Hepatocyte (in vitro differentiated cells): ENCODE data around the gene FBXW2. TPM values are rescaled to one million over a fixed set of nuclear protein-coding genes. Genes with fewer than 3 reads are reported as not detected.

Source experiments
- DNase-seq: peaks from one replicate; pipeline ENCODE4 v3.0.0-alpha.2; 2016; ENCODE audit warnings: low spot score
- H2AFZ ChIP-seq: fragments of 200-600 bp; sonication (generic); 2 replicates; pipeline ENCODE4 v1.6.0; 2016; ENCODE audit warnings: antibody characterized with exemption, mild to moderate bottlenecking
- H3K27ac ChIP-seq: fragments of 200-600 bp; sonication (generic); 2 replicates; pipeline ENCODE4 v1.5.1; 2016; ENCODE audit warnings: mild to moderate bottlenecking
- H3K27me3 ChIP-seq: fragments of 200-600 bp; sonication (generic); 2 replicates; pipeline ENCODE4 v1.6.1; 2016
- H3K36me3 ChIP-seq: fragments of 200-600 bp; sonication (generic); replicated peaks from 2 replicates; pipeline ENCODE4 v1.5.1; 2016; ENCODE audit warnings: low read depth; ENCODE audit not compliant: insufficient read depth
- H3K4me1 ChIP-seq: fragments of 200-600 bp; sonication (generic); 2 replicates; pipeline ENCODE4 v1.5.1; 2016; ENCODE audit warnings: mild to moderate bottlenecking, moderate library complexity; ENCODE audit not compliant: insufficient read depth
- H3K4me2 ChIP-seq: fragments of 200-600 bp; sonication (generic); 2 replicates; pipeline ENCODE4 v1.6.0; 2016
- H3K4me3 ChIP-seq: fragments of 200-600 bp; sonication (generic); 2 replicates; pipeline ENCODE4 v1.5.1; 2016; ENCODE audit warnings: mild to moderate bottlenecking
- H3K79me2 ChIP-seq: fragments of 200-600 bp; sonication (generic); 2 replicates; pipeline ENCODE4 v1.6.0; 2017; ENCODE audit warnings: mild to moderate bottlenecking
- H3K9me2 ChIP-seq: fragments of 200-600 bp; sonication (generic); replicated peaks from 2 replicates; pipeline ENCODE4 v1.6.0; 2017; ENCODE audit warnings: mild to moderate bottlenecking; ENCODE audit not compliant: insufficient read depth
- H3K9me3 ChIP-seq: fragments of 200-600 bp; sonication (generic); 2 replicates; pipeline ENCODE4 v1.5.1; 2016; ENCODE audit warnings: low read depth, mild to moderate bottlenecking
- H4K20me1 ChIP-seq: fragments of 200-600 bp; sonication (generic); 2 replicates; pipeline ENCODE4 v1.6.0; 2016; ENCODE audit warnings: mild to moderate bottlenecking; ENCODE audit not compliant: insufficient read depth, poor library complexity, severe bottlenecking
- CTCF ChIP-seq: fragments of 200-600 bp; sonication (generic); IDR thresholded peaks from 2 replicates; pipeline ENCODE4 v1.5.1; 2016; ENCODE audit warnings: antibody characterized with exemption, mild to moderate bottlenecking; ENCODE audit not compliant: poor library complexity
- EZH2 ChIP-seq: fragments of 200-600 bp; sonication (generic); IDR thresholded peaks from 2 replicates; pipeline ENCODE4 v1.6.1; 2016; ENCODE audit warnings: antibody characterized with exemption, mild to moderate bottlenecking, borderline replicate concordance
- EZH2phosphoT487 ChIP-seq: fragments of 200-600 bp; sonication (generic); IDR thresholded peaks from one replicate; pipeline ENCODE4 v1.6.1; 2018; ENCODE audit warnings: antibody characterized with exemption, mild to moderate bottlenecking, low read depth, moderate library complexity; ENCODE audit not compliant: unreplicated experiment, severe bottlenecking
- WGBS: methylation state at CpG from one replicate; pipeline ENCODE4 v1.1.6; 2016; ENCODE audit warnings: low lambda C conversion rate; ENCODE audit errors: missing lambda C conversion rate; 5-methylcytosine and 5-hydroxymethylcytosine counted together
- polyA plus RNA-seq: library from polyadenylated mRNA; unstranded; fragments of >200 nt; fragmentation: Nextera tagmentation; extraction: Ambion mirVana; gene quantifications from 2 replicates; pipeline ENCODE4 v1.2.1, GENCODE V29; 2016
- total RNA-seq: library from RNA; depleted of rRNA; stranded (reverse); fragments of >200 nt; gene quantifications from 2 replicates; pipeline ENCODE4 v1.2.3, GENCODE V29; 2014

The FBXW2 gene
- total and polyA plus RNA-seq, 2 experiments from 2014 or later, result 34.6 to 52.0 TPM

GRCh38 chr9:120735415-120736126 is 57.6 kb downstream of the FBXW2 start:
- H3K79me2 ChIP-seq, result no peaks in the 10 kb centered on the region
- no peaks in the 10 kb centered on the region for H3K9me3 ChIP-seq
- WGBS, result 79% methylated on average over 3 of the region's 3 CpGs
- H3K4me2 ChIP-seq, result no peak overlapping the region
- H2AFZ ChIP-seq, result no peak overlapping the region
- peak; percentile 39 for DNase-seq
- H3K4me1 ChIP-seq, result peaks cover 23% of the 10 kb centered on the region
- no peaks in the 10 kb centered on the region for H4K20me1 ChIP-seq
- H3K9me2 ChIP-seq, result no peaks in the 10 kb centered on the region
- TF ChIP-seq CTCF (no peak), EZH2 (no peak), EZH2phosphoT487 (no peak)
- H3K27me3 ChIP-seq, result no peaks in the 10 kb centered on the region
- peak overlapping the region; percentile 70 for H3K27ac ChIP-seq
- H3K36me3 ChIP-seq, result no peaks in the 10 kb centered on the region
- H3K4me3 ChIP-seq, result no peak overlapping the region

GRCh38 chr9:120734607-120735410 is 58.4 kb downstream of the FBXW2 start:
- no peak overlapping the region for H3K4me3 ChIP-seq
- H3K27me3 ChIP-seq, result no peaks in the 10 kb centered on the region
- no peaks in the 10 kb centered on the region for H3K9me3 ChIP-seq
- no peaks in the 10 kb centered on the region for H4K20me1 ChIP-seq
- H3K4me1 ChIP-seq, result peaks cover 28% of the 10 kb centered on the region
- H2AFZ ChIP-seq, result no peak overlapping the region
- whole genome bisulfite sequencing, result 57% methylated on average over 2 of the region's 2 CpGs
- H3K36me3 ChIP-seq, result no peaks in the 10 kb centered on the region
- no peaks in the 10 kb centered on the region for H3K9me2 ChIP-seq
- no peak for DNase-seq
- no peaks in the 10 kb centered on the region for H3K79me2 ChIP-seq
- H3K4me2 ChIP-seq, result no peak overlapping the region
- H3K27ac ChIP-seq, result peak overlapping the region; percentile 70
- TF ChIP-seq CTCF (no peak), EZH2phosphoT487 (no peak), EZH2 (no peak)

GRCh38 chr9:120733190-120733589 is 60.0 kb downstream of the FBXW2 start:
- no peaks in the 10 kb centered on the region for H3K9me3 ChIP-seq
- H4K20me1 ChIP-seq, result no peaks in the 10 kb centered on the region
- H3K4me3 ChIP-seq, result no peak overlapping the region
- H3K4me2 ChIP-seq, result no peak overlapping the region
- WGBS, result 59% methylated on average over 5 of the region's 5 CpGs
- no peaks in the 10 kb centered on the region for H3K79me2 ChIP-seq
- H3K27ac ChIP-seq, result peak overlapping the region; percentile 44
- no peaks in the 10 kb centered on the region for H3K9me2 ChIP-seq
- peak; percentile 74 for DNase-seq
- H2AFZ ChIP-seq, result no peak overlapping the region
- TF ChIP-seq EZH2phosphoT487 (no peak), CTCF (no peak), EZH2 (no peak)
- no peaks in the 10 kb centered on the region for H3K27me3 ChIP-seq
- H3K36me3 ChIP-seq, result no peaks in the 10 kb centered on the region
- peaks cover 28% of the 10 kb centered on the region for H3K4me1 ChIP-seq
